HG03108 (cell line): ENCODE data around the gene FEM1A.
"Not testable (repeated sequence)": the region's sequence is repeated elsewhere in the genome, so short reads cannot be mapped to it uniquely, and the experiment has no call there.

Experiments used
- ATAC-seq: cut with Tn5 transposase; IDR thresholded peaks from one replicate; pipeline ENCODE4 v1.9.1; 2021; ENCODE audit warnings: moderate library complexity; ENCODE audit not compliant: unreplicated experiment

Gene FEM1A

DNA sequence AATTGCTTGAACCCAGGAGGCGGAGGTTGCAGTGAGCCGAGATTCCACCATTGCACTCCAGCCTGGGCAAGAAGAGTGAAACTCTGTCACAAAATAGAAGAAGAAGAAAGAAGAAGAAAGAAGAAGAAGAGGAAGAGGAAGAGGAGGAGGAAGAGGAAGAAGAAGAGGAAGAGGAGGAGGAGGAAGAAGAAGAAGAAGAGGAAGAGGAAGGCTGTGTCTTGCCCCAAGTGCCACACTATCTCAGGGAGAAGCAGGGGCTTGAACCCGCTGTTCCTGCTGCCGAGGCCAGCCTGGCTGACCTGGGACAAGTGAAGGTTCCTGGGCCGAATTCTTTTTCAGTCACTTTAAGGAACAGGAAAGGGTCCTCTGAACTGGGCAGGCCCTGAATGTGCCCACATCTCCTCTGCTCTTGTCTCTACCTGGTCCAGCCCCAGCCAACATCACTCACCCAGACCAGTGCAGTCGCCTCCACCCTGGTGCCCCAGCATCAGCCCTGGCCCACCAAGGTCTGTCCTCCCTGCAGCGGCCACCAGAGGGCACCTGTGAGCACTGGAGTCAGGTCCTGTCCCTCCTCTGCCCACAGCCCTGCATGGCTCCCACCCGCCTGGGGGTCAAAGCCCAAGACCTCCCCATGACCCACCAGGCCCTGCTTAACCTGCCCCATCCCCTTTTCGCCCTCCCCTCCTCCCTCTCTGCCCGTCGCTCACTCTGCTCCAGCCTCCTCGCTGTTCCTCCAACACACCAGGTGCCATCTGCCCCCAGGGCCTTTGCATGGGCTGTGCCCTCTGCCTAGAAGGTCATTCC, 20.0 kb downstream of the FEM1A start:
- ATAC-seq: no peak

DNA sequence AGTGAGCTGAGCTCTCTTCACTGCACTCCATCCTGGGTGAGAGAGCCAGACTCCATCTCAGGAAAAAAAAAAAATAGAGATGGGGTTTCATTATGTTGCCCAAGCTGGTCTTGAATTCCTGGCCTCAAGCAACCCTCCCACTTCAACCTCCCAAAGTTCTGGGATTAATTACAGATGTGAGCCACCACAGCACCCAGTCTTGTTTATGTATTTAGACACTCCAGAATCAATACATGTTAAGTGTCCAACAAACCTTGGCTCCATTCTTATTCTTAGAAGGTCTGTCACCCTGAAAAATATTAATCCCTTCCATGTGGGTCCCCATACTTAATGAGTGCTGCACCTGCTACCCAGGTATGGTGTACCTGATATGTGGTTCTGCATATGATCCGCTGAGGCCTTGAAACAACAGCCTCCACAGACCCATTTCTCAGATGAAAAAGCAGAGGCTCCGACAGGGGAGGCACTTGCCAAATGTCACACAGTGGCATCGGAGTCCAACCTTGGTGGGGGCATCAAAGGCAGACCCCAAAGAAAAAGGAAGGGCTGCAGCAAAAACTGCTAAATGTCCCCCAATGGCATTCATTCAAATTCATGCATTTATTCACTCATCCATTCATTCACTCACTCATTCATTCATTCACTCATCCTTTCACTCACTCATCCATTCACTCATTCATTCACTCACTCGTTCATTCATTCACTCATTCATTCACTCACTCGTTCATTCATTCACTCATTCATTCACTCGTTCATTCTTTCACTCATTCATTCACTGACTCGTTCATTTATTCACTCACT, 23.3 kb downstream of the FEM1A start:
- ATAC-seq: no peak

DNA sequence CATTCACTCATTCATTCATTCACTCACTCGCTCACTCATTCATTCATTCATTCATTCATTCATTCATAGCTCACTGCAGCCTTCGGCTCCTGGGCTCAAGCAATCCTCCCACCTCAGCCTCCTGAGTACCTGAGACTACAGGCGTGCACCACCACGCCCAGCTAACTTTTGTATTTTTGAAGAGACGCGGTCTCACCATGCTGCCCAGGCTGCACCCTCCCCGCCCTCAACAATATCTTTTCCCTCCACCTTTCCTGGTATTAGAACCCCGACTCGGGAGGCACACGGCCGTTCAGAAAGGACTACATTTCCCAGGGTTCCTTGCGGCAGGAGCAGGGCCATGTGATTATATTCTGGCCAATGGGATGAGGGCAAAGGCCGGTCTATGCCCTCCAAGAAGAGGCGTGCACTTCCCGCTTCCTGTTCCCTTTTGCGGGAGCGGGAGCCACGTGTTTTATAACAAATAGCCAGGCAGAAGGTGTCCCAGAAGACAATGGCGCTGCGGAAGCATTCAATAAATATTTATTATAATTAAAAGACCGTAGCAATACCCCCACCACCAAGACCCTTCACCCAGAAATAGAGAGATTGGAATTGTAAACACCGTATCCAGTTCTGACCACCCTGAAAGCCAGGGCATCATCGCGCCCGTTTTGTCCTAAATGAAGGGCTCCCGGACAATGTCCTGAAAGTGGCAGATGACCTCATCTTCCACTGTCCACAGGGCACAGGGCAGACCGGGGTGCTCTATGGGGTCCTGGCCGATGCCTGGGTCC, 24.1 kb downstream of the FEM1A start:
- ATAC-seq: no peak

DNA sequence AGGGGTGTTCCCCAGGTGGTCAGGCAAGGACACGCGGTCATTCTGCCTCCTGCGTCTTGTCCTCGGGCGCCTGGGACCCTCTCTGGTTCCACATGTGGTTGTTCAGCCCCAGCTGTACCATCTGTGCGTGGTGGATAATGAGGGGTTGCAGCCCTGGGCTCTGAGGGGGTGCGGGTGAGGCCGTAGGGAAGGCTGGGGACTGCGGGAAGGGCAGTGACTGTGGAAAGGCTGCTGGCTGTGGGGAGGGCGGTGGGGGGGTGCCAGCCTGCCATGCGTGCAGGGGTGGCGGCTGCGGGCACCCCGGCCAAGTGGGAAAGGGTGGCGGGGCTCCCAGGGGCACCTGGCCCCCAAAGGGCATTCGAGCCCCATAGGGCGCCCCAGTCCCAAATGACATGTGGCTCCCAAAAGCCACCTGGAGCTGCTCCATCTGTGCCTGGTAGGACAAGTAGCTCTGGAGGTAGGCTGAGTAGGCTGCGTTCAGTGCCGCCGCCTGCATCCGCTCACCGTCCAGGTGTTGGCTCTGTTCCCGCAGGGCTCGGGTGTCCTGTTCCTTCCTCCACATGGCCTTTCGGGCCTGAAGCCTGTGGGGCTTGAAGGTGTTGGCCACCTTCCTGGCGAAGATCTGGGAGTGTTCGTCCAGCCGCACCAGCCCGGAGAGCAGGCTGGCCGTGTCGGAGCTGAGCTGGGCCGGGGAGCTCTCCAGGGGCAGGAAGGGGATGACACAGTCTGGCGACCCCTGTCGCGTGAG, 24.8 kb downstream of the FEM1A start:
- no peak for ATAC-seq

DNA sequence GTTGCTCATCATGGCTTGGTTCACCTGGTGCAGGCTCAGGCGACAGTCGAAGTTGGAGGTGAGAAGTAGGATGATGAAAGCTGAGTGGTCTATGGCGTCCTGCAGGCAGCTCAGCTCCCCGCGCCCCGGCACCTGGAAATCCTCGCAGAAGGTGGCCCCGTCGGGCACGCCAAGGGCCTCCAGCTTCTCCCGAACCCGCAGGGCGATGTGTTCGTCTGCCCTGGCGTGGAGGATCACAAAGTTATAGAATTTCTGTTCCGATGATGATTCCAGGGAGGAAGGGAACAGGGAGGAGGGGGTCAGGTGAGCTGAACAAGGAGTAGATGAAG, 25.4 kb downstream of the FEM1A start:
- ATAC-seq: no peak

DNA sequence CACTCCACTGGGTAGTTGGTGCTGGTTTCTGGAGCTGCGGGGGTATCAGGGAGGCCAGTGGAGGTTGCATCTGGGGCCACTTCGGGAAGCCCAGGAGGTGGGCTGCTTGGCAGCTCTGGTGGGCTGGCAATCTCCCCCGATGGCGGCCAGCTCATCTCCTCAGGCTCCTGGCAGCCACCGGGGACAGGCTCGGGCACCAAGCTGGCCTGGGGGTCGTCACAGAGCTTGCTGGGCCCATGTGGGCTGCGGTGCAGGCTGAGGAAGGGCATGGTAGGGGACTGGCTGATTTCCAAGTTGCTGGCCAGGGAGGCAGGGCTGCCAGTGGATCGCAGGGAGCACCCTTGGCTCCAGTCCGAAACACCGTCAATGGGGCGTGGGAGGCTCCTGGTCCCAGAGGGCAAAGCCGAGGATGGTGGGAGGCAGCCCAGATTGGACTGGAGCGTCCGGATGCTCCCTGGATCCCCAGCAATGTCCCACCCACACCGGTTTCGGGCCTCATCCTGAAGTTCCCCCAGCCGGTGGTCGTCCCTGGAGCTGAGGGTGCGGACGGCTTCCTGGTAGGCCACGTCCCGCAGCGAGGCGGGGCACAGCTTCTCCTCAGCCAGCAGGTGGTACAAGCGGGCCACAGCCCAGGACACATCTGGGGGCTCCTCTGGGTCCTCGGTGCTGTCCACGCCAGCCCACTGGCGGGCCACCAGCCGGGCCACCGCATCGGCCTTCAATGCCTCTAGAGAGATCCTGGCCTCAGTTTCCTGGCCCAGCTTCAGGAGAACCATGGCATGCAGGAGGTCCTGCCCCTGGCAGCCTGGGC, 26.1 kb downstream of the FEM1A start:
- no peak for ATAC-seq

DNA sequence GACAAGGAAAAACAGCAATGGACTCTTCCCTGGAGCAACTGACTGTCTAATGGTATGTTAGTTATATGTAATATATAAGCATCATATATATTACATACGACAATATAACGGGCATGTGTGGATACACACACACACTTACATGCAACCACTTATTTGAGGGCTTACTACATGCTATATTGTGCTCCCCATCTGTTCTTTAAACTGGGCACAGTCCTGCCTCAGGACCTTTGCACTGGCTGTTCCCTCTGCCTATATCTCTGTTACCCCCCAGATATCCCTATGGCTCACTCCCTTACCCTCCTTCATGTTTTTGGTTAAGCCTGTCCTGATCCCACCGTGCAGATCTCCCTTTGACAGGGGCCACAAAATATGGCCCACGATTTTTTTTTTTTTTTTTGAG, 29.7 kb downstream of the FEM1A start:
- ATAC-seq: no peak

DNA sequence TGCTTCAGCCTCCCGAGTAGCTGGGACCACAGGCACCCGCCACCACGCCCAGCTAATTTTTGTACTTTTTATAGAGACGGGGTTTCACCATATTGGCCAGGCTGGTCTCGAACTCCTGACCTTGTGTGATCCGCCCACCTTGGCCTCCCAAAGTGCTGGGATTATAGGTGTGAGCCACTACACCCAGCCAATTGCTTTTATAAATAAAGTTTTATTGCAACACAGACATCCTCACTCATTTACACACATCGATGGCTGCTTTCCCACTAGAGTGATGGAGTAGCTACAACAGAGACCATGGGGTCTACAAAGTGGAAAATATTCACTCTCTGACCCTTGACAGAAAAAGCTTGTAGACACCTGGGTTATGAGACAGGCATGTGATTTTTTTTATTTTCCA, 30.8 kb downstream of the FEM1A start:
- ATAC-seq: not testable (repeated sequence)

DNA sequence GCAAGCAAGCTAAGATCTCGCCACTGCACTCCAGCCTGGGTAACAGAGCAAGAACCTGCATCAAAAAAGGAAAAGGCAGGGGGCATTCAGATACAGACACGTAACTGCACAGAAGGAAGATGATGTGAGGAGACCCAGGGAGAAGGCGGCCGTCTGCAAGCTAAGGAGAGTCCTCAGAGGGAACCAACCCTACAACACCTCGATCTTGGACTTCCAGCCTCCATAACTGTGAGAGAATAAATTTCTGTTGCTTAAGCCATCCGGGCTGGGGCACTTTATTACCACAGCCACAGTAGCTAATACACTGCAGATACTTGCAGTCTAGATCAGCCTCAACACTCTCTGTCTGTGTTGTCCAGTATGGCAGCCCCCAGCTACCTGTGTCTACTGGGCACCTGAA, 32.0 kb downstream of the FEM1A start:
- ATAC-seq: no peak

DNA sequence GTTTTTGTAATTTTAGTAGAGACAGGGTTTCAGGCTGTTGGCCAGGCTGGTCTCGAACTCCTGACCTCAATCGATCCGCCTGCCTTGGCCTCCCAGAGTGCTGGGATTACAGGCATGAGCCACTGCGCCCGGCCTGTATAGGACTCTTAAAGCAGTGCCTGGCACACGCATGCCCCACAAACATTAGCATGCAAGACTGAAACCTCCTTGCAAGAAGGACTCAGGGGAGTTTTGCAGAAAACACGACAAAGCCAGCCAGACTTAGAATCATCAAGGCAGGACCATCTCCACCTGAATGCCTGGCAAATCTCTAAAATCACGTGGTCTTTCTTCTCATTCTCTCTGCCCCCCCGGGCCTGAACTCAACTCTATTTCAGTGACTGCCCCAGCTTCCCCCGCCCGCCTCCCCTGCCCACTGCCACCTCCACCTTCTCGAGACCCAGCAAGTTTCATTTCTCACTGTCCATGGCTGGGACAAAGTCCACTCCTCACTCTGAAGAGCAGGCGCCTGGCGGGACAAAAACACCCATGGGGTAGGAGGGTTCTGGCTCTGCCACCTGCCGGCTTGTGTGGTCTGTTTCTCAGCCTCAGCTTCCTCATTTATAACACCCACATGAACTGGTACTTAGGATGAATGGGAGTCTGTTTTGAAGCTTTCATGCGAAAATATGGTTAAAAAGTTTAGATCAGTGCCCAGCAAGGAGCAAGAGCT, 37.6 kb downstream of the FEM1A start:
- no peak for ATAC-seq

DNA sequence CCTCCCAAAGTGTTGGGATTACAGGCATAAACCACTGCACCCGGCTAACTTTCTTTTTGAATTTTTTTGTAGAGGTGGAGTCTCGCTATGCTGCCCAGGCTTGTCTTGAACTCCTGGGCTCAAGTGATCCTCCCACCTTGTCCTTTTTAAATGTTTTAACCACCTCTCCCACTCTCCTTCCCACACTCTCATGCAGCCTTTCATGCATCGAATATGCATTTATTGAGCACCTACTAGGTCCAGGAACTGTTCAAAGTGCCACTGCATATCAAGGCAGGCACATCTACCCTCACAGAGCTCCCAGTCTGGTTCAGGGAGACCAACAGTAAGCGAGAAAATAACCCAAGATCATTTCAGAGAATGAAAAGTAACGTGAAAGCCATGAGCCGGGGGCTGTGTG, 38.8 kb downstream of the FEM1A start:
- ATAC-seq: no peak

DNA sequence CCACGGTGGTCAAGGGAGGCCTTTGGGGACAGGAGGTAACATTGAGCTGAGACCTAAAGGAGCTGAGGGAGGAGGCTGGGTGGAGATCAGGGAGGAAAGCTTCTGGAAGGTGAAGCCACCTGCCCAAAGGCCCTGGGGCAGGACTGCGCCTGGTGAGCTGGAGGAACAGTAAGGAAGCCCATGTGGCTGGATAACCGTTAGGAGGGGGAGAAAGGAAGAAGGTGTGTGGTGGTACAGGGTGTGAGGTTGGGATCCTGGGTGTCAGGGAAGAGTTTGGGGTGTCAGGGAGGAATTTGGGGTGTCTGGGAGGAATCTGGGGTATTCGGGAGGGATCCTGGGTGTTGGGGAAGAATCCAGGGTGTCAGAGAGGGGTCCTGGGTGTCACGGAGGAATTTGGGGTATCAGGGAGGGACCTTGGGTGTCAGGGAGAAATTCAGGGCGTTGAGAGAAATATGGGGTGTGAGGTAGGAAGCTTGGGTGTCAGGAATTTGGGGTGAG, 39.3 kb downstream of the FEM1A start:
- ATAC-seq: no peak

DNA sequence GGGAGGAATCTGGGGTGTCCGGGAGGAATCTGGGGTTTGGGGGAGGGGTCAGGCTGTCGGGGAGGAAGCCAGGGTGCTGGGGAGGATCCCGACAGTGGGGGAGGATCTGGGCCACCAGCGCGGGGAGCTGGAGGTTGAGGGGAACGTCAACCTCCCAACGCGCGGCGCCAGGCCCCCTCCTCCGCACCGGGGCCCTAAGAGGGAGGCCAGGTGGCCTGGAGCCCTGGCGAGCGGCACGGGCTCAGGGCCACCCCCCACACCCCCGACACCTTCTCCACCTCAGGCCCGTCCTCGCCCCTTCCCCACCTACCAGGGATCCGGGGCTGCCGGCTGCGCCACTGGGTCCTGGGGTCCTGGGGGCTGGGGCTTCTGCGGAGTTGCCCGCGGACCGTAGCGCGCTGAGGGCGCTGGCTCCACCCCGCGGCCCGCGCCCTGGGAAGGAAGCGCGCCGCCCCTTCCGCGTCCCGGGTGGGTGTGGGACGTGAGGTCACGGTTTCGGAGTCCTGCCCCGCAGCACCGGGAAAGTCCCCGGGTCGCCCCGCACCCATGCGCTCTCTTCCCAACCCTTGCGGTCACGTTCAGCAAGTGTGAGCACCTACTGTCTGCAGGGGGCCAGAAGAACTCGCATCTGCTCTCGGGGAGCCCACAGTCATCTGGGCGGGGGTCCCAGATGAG, 39.9 kb downstream of the FEM1A start, which contains the start of gene TICAM1:
TICAM1 (minus strand) TSS at position 409 of the 675 bp plus-strand sequence. CDS start 13,335 bp downstream, outside the sequence.
- peak; percentile 76 for ATAC-seq

DNA sequence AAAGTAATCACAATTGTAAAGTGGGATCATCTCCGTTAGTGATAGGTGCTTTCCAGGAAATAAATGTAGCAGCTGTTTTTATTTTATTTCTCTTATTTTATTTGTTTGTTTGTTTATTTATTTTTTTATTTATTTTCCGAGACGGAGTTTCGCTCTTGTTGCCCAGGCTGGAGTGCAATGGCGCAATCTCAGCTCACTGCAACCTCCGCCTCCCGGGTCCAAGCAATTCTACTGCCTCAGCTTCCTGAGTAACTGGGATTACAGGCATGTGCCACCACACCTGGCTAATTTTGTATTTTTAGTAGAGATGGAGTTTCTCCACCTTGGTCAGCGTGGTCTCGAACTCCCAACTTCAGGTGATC, 40.4 kb downstream of the FEM1A start:
- not testable (repeated sequence) for ATAC-seq

DNA sequence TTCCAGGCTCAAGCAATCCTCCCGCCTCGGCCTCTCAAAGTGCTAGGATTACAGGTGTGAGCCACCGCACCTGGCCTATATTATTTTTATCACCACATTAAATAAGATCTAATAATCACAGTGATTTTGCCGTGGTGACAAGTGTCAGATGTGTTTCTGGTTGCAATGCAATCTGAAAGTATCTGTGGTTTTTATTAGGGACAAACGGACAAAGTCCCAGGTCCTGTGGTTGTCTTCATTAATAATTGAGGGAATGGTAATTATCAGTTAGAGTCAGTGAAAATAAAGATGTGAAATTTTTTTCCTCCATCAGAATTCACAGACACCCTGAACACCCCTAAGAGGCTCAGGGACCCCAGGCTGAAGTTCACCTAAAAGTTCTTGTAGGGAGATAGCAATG, 41.2 kb downstream of the FEM1A start:
- ATAC-seq: no peak

DNA sequence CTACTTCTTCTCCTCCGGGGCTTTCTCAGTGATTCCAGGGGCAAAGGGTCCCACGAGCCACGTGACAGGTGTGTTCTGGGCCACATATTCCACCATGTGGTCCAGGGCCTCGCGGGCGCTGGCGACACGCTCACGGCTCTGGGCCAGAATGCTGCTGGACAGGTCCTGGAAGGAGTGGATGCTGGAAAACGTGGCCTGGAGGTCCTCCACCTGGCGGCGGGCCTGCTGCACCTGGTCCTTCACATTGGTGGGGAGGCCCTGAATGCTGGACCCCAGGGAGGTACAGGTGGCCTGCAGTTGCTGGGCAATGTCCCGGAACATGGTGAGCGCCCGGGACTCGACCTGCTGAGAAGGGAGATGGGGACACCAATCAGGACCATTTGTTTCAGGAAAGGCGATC, 47.7 kb downstream of the FEM1A start:
- ATAC-seq: no peak

DNA sequence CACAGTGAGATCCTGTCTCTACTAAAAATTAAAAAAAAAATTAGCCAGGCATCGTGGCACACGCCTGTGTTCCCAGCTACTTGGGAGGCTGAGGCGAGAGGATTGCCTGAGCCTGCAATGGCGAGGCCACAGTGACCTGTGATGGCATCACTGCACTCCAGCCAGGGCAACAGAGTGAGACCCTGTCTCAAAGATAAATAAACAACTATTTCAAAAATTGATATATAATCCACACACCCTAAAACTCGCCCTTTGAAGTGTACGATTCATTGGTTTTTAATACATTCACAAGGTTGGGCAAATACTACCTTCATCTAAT, 52.1 kb downstream of the FEM1A start:
- no peak for ATAC-seq

DNA sequence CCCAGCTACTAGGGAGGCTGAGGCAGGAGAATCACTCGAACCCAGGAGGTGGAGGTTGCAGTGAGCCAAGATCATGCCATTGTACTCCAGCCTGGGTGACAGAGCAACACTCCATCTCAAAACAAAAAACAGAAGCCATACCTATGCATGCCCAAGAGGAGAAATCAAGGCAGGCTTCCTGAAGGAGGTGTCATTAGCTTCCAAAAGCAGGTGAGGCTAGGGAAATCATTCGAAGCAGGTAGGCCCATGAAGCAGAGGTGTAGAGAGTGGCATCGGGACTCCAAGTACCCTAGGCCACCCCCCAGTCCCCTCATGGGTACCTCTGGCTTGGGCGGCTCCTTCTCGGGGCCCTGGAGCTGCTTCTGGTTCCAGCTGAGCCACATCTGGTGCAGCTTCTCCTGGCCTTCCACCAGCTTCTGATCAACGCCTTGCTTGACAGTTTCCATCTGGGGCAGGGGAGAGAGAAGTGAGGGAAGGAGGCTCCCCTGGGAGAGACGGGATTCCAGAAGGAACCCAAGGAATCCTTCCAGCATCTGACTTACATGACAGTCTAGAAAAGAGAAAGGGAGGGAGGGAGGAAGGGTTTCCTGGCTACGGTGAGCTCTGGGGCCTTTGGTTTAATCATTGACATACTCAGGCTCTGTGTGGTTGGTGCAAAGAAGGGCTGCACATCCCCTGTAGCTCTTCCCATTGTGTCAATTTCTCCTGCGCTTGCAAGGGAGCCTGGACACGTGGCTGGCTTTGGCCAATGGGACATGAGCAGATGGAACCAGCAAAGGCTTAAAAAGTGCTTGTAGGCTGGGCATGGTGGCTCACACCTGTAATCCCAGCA, 53.0 kb downstream of the FEM1A start:
- no peak for ATAC-seq
